Trophoblast cell (in vitro differentiated cells and primary cell): ENCODE measurements around the gene SIGLEC11.

Experiments
- DNase-seq, 2 donors: peaks; one replicate each; pipeline ENCODE4 v3.0.0-alpha.2; 2016
- H2AFZ ChIP-seq: 2 replicates; pipeline ENCODE4 v1.6.1; 2013; ENCODE audit warnings: low read length, moderate library complexity, mild to moderate bottlenecking; ENCODE audit not compliant: insufficient read depth, poor library complexity
- H2AK5ac ChIP-seq: 2 replicates; pipeline ENCODE4 v1.6.1; 2013; ENCODE audit warnings: mild to moderate bottlenecking, low read length
- H2BK120ac ChIP-seq: 2 replicates; pipeline ENCODE4 v1.6.1; 2013; ENCODE audit warnings: low read length, mild to moderate bottlenecking, moderate library complexity; ENCODE audit not compliant: insufficient read depth, poor library complexity
- H2BK12ac ChIP-seq: 2 replicates; pipeline ENCODE4 v1.6.1; 2013; ENCODE audit warnings: mild to moderate bottlenecking, low read length, moderate library complexity
- H2BK5ac ChIP-seq: 2 replicates; pipeline ENCODE4 v1.6.1; 2013; ENCODE audit warnings: low read length, low read depth, moderate library complexity, mild to moderate bottlenecking; ENCODE audit not compliant: poor library complexity
- H3K14ac ChIP-seq: 2 replicates; pipeline ENCODE4 v1.6.1; 2013; ENCODE audit warnings: mild to moderate bottlenecking, low read length
- H3K18ac ChIP-seq: 2 replicates; pipeline ENCODE4 v1.6.1; 2013; ENCODE audit warnings: mild to moderate bottlenecking, low read length
- H3K23ac ChIP-seq: 2 replicates; pipeline ENCODE4 v1.6.1; 2013; ENCODE audit warnings: low read length
- H3K27ac ChIP-seq: 2 replicates; pipeline ENCODE4 v1.5.1; 2013; ENCODE audit warnings: low read depth, mild to moderate bottlenecking, inconsistent platforms, low read length, moderate library complexity
- H3K27me3 ChIP-seq: 2 replicates; pipeline ENCODE4 v1.6.1; 2013; ENCODE audit warnings: inconsistent platforms, mild to moderate bottlenecking, low read length, moderate library complexity; ENCODE audit not compliant: insufficient read depth
- H3K36me3 ChIP-seq, 2 experiments: 1 replicate in 1 of 2; 2 replicates in 1 of 2; pipeline ENCODE4 v1.6.1; 2013; ENCODE audit warnings: low read length in 2 of 2, mild to moderate bottlenecking in 2 of 2, moderate library complexity in 1 of 2; ENCODE audit not compliant: insufficient read depth in 2 of 2, control insufficient read depth in 1 of 2
- H3K4ac ChIP-seq: 2 replicates; pipeline ENCODE4 v1.6.1; 2013; ENCODE audit warnings: low read depth, mild to moderate bottlenecking, low read length, moderate library complexity
- H3K4me1 ChIP-seq, 2 experiments: 1 replicate in 1 of 2; 2 replicates in 1 of 2; pipeline ENCODE4 v1.6.1; 2013; ENCODE audit warnings: low read length in 2 of 2, mild to moderate bottlenecking in 2 of 2, moderate library complexity in 1 of 2; ENCODE audit not compliant: insufficient read depth in 2 of 2, control insufficient read depth in 1 of 2
- H3K4me2 ChIP-seq: 2 replicates; pipeline ENCODE4 v1.6.1; 2013; ENCODE audit warnings: inconsistent platforms, mild to moderate bottlenecking, low read length, moderate library complexity
- H3K4me3 ChIP-seq: 2 replicates; pipeline ENCODE4 v1.5.1; 2013; ENCODE audit warnings: mild to moderate bottlenecking, low read depth, low read length, inconsistent platforms
- H3K79me1 ChIP-seq: one replicate; pipeline ENCODE4 v1.6.1; 2013; ENCODE audit warnings: low read length
- H3K79me2 ChIP-seq: 2 replicates; pipeline ENCODE4 v1.6.1; 2013; ENCODE audit warnings: low read length, mild to moderate bottlenecking; ENCODE audit not compliant: control insufficient read depth, insufficient read depth, poor library complexity
- H3K9ac ChIP-seq: 2 replicates; pipeline ENCODE4 v1.6.1; 2013; ENCODE audit warnings: mild to moderate bottlenecking, low read length
- H3K9me3 ChIP-seq: 2 replicates; pipeline ENCODE4 v1.6.1; 2013; ENCODE audit warnings: low read depth, mild to moderate bottlenecking, control low read depth, inconsistent platforms, low read length; ENCODE audit not compliant: insufficient read depth
- H4K12ac ChIP-seq: 2 replicates; pipeline ENCODE4 v1.6.1; 2013; ENCODE audit warnings: low read depth, mild to moderate bottlenecking, low read length, moderate library complexity
- H4K8ac ChIP-seq: 2 replicates; pipeline ENCODE4 v1.6.1; 2013; ENCODE audit warnings: low read depth, mild to moderate bottlenecking, low read length, moderate library complexity
- H4K91ac ChIP-seq: one replicate; pipeline ENCODE4 v1.6.1; 2013; ENCODE audit warnings: low read depth, mild to moderate bottlenecking, low read length, moderate library complexity
- WGBS: extraction: QIAGEN DNeasy Blood & Tissue Kit; methylation state at CpG from one replicate; pipeline ENCODE4 v1.1.7; 2013; ENCODE audit warnings: missing lambda C conversion rate; ENCODE audit not compliant: insufficient read length, insufficient coverage; ENCODE audit errors: extremely low coverage; 5-methylcytosine and 5-hydroxymethylcytosine counted together

The SIGLEC11 gene

DNA sequence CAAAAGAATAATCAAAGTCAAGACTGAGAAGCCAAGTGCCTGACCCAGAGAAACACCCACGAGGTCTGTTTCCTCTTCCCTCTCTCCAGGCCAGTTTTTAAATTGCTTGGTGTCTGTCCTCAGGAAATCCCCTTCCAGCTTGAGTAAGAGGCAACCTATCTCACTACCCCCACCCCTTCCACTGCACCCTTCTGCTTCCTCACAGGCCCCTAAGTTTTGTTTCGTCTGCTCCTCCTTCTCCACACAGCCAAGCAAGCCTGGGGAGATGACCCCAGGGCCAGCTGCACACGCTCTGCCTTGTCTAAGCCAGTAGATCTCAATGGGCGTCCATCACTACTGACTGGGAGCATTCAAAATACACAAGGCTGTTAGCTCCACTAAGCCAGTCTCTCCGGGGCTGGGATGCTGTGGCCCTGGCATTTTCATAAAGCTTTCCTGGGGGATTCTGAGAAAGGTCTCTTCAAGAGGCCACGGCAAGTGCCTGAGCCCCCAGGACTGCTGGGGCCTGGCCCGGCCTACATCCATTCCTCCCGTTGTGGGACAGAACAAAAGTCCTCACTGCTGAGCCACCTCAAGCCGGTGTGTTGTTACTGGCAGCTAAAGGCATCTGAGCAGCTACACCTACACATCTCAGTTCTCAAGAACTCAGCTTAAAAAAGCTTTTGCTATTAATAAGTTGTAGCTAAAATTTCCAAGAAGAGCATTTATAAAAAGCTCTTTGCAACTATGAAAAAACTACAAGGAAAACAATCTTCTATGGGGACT lies 49.4 kb downstream of the SIGLEC11 start:
- no peak overlapping the region for H3K14ac ChIP-seq
- no peak overlapping the region for H2AK5ac ChIP-seq
- H2AFZ ChIP-seq = no peak overlapping the region
- H2BK5ac ChIP-seq = no peak overlapping the region
- H4K91ac ChIP-seq = no peak overlapping the region
- H3K4me3 ChIP-seq = no peak overlapping the region
- no peak overlapping the region for H3K4me2 ChIP-seq
- H3K18ac ChIP-seq = no peak overlapping the region
- peaks cover 4% of the 10 kb centered on the region for H3K9me3 ChIP-seq
- no peaks in the 10 kb centered on the region for H3K79me1 ChIP-seq
- H4K8ac ChIP-seq = no peak overlapping the region
- no peaks in the 10 kb centered on the region for H3K4me1 ChIP-seq
- no peak overlapping the region for H4K12ac ChIP-seq
- no peak overlapping the region for H3K23ac ChIP-seq
- no peak overlapping the region for H3K4ac ChIP-seq
- no peak overlapping the region for H2BK12ac ChIP-seq
- no peaks in the 10 kb centered on the region for H3K79me2 ChIP-seq
- H3K27me3 ChIP-seq = no peaks in the 10 kb centered on the region
- peaks cover 66 to 72% of the 10 kb centered on the region in 2 experiments for H3K36me3 ChIP-seq
- no peak overlapping the region for H3K9ac ChIP-seq
- H2BK120ac ChIP-seq = no peak overlapping the region
- no CpG with 5 or more reads among the region's 9 CpGs for WGBS
- DNase-seq = peak in 1 of 2 donors; percentile 22
- no peak overlapping the region for H3K27ac ChIP-seq

DNA sequence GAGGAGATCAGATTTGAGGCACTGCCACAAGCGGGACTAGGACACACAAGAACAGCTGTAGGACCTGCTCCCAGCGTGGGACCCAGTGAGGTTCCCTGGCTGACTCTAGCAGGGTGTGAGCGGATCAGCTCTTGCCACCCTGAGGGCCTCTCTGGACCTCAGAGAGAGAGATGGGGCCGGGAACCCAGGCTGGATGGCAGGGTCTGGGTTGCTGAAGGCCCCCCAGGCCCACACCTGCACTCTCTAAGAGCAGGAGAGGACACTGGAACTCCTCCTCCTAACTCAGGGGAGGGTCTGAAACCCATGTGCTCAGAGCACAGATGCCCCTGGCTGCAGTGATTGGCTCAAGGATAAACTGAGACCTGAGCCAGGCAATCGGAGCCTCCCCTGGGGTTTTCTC lies 50.8 kb downstream of the SIGLEC11 start:
- Histone ChIP-seq H3K79me1 (no peaks in the 10 kb centered on the region), H3K27me3 (no peaks in the 10 kb centered on the region), H3K36me3 (peaks cover 58 to 65% of the 10 kb centered on the region in 2 experiments), H3K23ac (no peak overlapping the region), H2BK5ac (no peak overlapping the region), H3K9me3 (peaks cover 6% of the 10 kb centered on the region), H3K27ac (no peak overlapping the region), H2AK5ac (no peak overlapping the region), H3K4me2 (no peak overlapping the region), H3K4ac (no peak overlapping the region), H3K14ac (no peak overlapping the region), H4K91ac (no peak overlapping the region), H4K8ac (no peak overlapping the region), H2BK12ac (no peak overlapping the region), H3K18ac (no peak overlapping the region), H3K4me1 (no peaks in the 10 kb centered on the region), H3K9ac (no peak overlapping the region), H4K12ac (no peak overlapping the region), H3K4me3 (no peak overlapping the region), H2BK120ac (no peak overlapping the region), H2AFZ (no peak overlapping the region), H3K79me2 (no peaks in the 10 kb centered on the region)
- WGBS = no CpG with 5 or more reads among the region's 5 CpGs
- no peak for DNase-seq

DNA sequence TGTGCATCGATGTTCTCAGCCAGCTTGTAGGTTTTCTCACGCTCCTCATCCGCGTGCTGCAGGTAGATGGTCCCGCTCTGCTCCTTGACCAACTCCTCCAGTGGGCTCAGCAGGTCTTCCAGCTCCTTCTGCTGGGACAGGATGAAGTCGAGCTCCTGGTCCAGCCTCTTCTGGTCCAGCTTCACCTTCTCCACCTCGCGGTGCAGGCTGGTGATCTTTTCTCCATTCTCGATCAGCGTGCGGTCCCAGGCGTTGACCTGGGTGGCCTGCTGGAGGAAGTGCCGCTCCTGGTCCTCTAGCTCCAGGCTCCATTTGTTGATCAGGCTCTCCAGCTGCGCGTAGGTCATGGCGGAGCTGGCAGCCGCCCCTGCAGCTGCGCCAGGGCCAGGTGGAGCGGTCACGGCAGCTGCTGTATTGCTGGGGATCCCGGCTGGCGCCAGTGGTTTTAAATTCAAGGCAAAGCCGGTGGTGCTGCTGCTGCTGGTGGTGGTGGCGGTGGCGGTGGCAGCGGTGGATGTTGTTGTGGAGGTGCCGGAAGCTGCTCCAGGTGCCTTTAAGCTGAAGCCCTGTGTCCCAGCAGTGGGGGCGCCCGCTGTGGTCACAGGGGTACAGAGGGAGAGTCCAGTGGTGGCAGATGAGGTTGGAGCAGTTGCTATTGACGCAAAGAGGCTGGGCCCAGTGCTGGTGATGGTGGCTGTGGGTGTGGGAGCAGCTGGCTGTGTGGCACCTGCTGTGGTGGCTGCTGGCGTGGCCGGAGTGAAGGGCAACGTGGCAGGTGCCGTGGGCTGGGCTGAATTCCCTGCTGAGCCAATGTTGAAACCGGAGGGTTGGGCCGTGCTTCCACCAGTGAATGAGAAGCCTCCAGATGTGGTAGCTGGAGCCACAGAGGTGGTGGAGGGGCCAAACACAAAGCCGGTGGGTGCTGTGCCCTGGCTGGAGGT lies 52.2 kb downstream of the SIGLEC11 start:
- H3K9me3 ChIP-seq = peaks cover 6% of the 10 kb centered on the region
- no peak overlapping the region for H2AK5ac ChIP-seq
- no peak overlapping the region for H3K4me3 ChIP-seq
- no peak overlapping the region for H2BK12ac ChIP-seq
- no peak overlapping the region for H3K18ac ChIP-seq
- H3K14ac ChIP-seq = no peak overlapping the region
- no peak overlapping the region for H3K9ac ChIP-seq
- H4K91ac ChIP-seq = no peak overlapping the region
- H3K4me2 ChIP-seq = no peak overlapping the region
- no peak overlapping the region for H3K27ac ChIP-seq
- H3K27me3 ChIP-seq = no peaks in the 10 kb centered on the region
- no CpG with 5 or more reads among the region's 37 CpGs for WGBS
- H3K36me3 ChIP-seq = peaks cover 51 to 55% of the 10 kb centered on the region in 2 experiments
- no peaks in the 10 kb centered on the region for H3K79me2 ChIP-seq
- H2BK5ac ChIP-seq = no peak overlapping the region
- H3K23ac ChIP-seq = no peak overlapping the region
- H2BK120ac ChIP-seq = no peak overlapping the region
- H4K8ac ChIP-seq = no peak overlapping the region
- H3K79me1 ChIP-seq = no peaks in the 10 kb centered on the region
- no peak for DNase-seq
- H3K4ac ChIP-seq = no peak overlapping the region
- H4K12ac ChIP-seq = no peak overlapping the region
- no peaks in the 10 kb centered on the region for H3K4me1 ChIP-seq
- no peak overlapping the region for H2AFZ ChIP-seq

DNA sequence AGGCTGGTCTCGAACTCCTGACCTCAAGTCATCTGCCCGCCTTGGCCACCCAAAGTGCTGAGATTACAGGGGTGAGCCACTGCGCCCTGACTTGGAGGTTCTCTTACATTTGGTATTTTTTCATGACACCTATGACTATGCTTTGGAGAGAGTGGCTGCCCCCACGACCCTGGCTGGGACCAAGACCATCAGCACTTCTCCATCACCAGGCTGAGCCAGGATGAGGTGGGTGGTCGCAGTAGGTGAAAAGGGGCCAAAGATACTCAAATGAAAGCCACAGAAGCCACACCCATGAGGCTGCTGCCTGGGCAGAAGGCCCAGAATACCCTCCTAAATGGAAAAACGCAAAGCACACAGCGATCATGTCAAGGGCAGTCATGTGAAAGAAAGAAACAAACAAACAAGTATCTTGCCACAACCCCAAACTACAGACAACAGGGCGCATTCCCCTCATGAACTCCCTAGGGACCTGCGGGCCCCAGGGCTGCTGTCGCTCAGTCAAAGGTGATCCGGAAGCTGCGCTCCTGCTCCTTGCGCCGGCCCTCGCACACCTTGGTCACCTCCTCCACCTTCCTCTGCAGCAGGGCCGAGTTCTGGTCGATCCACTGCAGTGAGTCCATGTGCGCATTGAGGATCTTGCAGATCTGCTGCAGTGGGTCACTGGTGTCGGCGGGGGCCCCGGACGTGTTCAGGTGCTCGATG lies 53.1 kb downstream of the SIGLEC11 start:
- no peak overlapping the region for H2BK5ac ChIP-seq
- H3K27ac ChIP-seq = no peak overlapping the region
- no peak for DNase-seq
- no peak overlapping the region for H3K9ac ChIP-seq
- H2AK5ac ChIP-seq = no peak overlapping the region
- H3K79me1 ChIP-seq = no peaks in the 10 kb centered on the region
- H3K27me3 ChIP-seq = no peaks in the 10 kb centered on the region
- no peak overlapping the region for H3K4ac ChIP-seq
- no peak overlapping the region for H2BK12ac ChIP-seq
- H3K79me2 ChIP-seq = no peaks in the 10 kb centered on the region
- no peaks in the 10 kb centered on the region for H3K4me1 ChIP-seq
- H4K12ac ChIP-seq = no peak overlapping the region
- H3K9me3 ChIP-seq = peaks cover 6% of the 10 kb centered on the region
- H3K4me2 ChIP-seq = no peak overlapping the region
- H3K18ac ChIP-seq = no peak overlapping the region
- WGBS = no CpG with 5 or more reads among the region's 23 CpGs
- H3K14ac ChIP-seq = no peak overlapping the region
- no peak overlapping the region for H2BK120ac ChIP-seq
- no peak overlapping the region for H4K91ac ChIP-seq
- no peak overlapping the region for H4K8ac ChIP-seq
- H3K36me3 ChIP-seq = peaks cover 43 to 48% of the 10 kb centered on the region in 2 experiments
- H2AFZ ChIP-seq = no peak overlapping the region
- H3K4me3 ChIP-seq = no peak overlapping the region
- no peak overlapping the region for H3K23ac ChIP-seq
